IgD-negative memory B cell (primary cell): ENCODE data around the gene KAZN. TPM values are rescaled to one million over a fixed set of nuclear protein-coding genes. Genes with fewer than 3 reads are reported as not detected.
"Not testable (repeated sequence)": the region's sequence is repeated elsewhere in the genome, so short reads cannot be mapped to it uniquely, and the experiment has no call there.

ENCODE experiments used
- H3K27ac Mint-ChIP-seq, 3 donors: one replicate each; pipeline ENCODE4 v1.8.0; 2020 to 2022; ENCODE audit warnings: mild to moderate bottlenecking in 3 of 3, mixed read lengths in 3 of 3, moderate library complexity in 1 of 3
- H3K27me3 Mint-ChIP-seq: one replicate; pipeline ENCODE4 v1.8.0; 2021; ENCODE audit warnings: mixed read lengths
- H3K36me3 Mint-ChIP-seq: one replicate; pipeline ENCODE4 v1.8.0; 2020; ENCODE audit warnings: mild to moderate bottlenecking, mixed read lengths
- H3K4me1 Mint-ChIP-seq, 3 donors: one replicate each; pipeline ENCODE4 v1.8.0; 2020 to 2022; ENCODE audit warnings: mixed read lengths in 3 of 3, mild to moderate bottlenecking in 1 of 3
- H3K4me3 Mint-ChIP-seq, 4 donors: one replicate each; pipeline ENCODE4 v1.8.0; 2020 to 2022; ENCODE audit warnings: mild to moderate bottlenecking in 4 of 4, mixed read lengths in 4 of 4, moderate library complexity in 3 of 4
- H3K9me3 Mint-ChIP-seq, 3 donors: one replicate each; pipeline ENCODE4 v1.8.0; 2020 to 2021; ENCODE audit warnings: mixed read lengths in 3 of 3, mild to moderate bottlenecking in 1 of 3
- polyA plus RNA-seq: library from polyadenylated mRNA; unstranded; fragments of 300-500 nt; fragmentation: Illumina TruSeq; gene quantifications from one replicate; pipeline ENCODE4 v1.2.3, GENCODE V29; 2021

The KAZN gene
- polyA plus RNA-seq, 1 donor from 2014 or later, result not detected

DNA sequence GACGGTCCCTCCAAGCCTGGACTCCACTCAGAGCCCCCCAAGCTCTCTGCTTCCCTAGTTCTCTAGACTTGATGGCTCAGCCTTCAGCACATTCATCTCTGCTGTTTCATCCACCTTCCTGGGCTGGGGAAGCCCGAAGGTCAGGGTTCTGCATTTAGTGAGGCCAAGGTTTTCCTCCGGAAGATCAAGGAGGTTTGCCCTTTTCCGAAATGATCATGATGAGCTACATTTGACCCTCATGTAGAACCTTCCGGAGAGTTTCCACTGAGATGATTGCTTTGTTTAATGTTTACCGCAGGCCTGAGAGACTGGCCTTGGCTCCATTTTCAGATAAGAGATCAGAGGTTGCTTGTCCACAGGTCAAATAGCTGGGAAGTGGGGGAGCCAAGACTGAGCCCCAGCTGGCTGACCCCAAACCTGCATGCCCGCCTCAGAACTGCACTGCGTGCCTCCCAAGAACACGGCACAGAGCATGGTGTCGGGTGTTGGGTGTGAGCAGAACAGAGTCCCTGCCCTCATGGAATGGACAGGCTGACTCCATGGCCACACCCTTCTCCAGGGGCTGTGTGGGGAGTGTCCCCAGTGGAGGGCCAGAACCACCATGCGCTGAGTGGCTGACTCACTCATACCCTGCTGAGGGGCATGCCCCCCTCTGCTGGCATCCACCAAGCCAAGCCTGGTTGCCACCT lies 354.3 kb downstream of the KAZN start:
- Mint-ChIP-seq H3K36me3 (no peaks in the 10 kb centered on the region), H3K9me3 (no peaks in the 10 kb centered on the region), H3K4me1 (no peaks in the 10 kb centered on the region), H3K27me3 (no peaks in the 10 kb centered on the region), H3K27ac (no peak overlapping the region), H3K4me3 (no peak overlapping the region)

DNA sequence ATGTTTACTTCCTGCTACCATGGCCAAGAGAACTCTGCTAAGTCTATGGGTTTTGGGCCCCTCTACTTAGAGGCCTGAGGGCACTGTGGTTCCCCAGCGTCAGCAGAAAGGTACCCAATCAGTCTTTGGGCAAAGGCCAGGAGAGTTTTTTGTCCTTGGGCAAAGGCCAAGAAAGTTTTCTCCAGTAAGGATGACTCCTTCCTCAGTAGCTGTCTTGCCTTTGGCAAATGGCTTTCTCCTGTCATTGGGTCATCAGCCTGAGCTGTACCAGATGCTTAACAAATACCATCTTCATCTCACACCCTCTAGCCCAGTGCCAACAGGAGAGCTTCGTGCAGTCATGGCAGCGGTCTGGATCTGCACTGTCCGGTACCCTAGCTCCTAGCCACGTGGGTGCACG lies 355.7 kb downstream of the KAZN start:
- H3K36me3 Mint-ChIP-seq, result no peaks in the 10 kb centered on the region
- H3K4me3 Mint-ChIP-seq, result no peak overlapping the region
- H3K27ac Mint-ChIP-seq, result no peak overlapping the region
- H3K4me1 Mint-ChIP-seq, result no peaks in the 10 kb centered on the region
- no peaks in the 10 kb centered on the region for H3K27me3 Mint-ChIP-seq
- H3K9me3 Mint-ChIP-seq, result no peaks in the 10 kb centered on the region

DNA sequence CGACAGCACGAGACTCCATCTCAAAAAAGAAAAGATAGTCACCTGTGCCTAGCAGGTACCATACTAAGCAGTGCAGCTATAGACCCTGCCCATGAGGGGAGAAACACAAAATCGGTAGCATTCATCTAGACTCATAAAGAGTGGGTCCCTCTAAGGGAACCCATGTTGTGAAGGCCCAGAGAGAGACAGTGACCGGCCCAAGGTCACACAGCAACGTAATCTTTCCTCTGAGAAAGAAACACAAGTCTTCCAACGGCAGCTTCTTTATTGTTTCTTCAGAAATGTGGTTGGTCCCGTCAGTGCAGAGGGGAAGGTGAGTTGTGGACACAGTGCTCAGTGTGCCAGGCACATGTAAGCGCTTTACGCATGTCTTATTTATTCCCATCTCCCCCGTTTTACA lies 356.4 kb downstream of the KAZN start:
- Mint-ChIP-seq H3K4me1 (no peaks in the 10 kb centered on the region), H3K9me3 (no peaks in the 10 kb centered on the region), H3K4me3 (no peak overlapping the region), H3K27ac (no peak overlapping the region), H3K27me3 (no peaks in the 10 kb centered on the region), H3K36me3 (no peaks in the 10 kb centered on the region)

DNA sequence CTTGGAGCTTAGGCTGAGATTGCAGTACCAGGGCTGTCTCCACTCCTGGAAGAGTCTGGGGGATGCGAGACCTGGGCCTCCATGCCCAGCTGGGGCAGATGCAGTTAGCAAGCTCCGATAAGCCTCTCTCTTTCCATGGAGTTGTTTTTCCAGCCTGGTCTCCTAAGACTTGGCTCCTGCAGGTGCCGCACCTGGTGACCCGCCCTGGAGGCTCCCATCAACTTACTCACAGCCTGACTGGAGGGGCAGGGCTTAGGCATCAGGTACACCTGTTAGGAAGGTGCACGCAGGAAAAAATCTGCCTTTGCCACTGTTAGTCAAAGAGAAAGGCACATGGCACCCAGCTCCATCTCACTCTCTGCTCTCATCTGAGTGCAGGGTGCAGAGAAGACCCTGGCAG lies 356.9 kb downstream of the KAZN start:
- H3K4me3 Mint-ChIP-seq, result no peak overlapping the region
- no peaks in the 10 kb centered on the region for H3K9me3 Mint-ChIP-seq
- no peaks in the 10 kb centered on the region for H3K36me3 Mint-ChIP-seq
- no peak overlapping the region for H3K27ac Mint-ChIP-seq
- H3K27me3 Mint-ChIP-seq, result no peaks in the 10 kb centered on the region
- no peaks in the 10 kb centered on the region for H3K4me1 Mint-ChIP-seq

DNA sequence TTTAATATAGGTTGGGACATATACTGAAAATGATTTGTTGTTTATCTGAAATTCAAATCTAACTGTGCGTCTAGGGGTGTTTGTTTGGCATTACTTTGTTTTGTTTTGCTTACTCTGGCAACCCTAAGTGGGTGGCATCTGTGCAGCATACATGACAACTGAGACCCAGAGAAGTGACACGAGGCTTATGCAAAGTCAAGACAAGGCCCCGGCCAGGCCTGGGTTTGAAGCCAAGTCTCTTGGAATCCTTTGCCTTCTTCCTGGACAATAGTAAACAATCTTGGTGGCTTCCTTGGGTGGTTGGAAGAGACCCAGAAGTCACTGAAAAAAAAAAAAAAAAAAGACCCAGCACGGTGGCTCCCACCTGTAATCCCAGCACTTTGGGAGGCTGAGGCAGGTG lies 357.5 kb downstream of the KAZN start:
- no peak overlapping the region for H3K4me3 Mint-ChIP-seq
- H3K9me3 Mint-ChIP-seq, result no peaks in the 10 kb centered on the region

DNA sequence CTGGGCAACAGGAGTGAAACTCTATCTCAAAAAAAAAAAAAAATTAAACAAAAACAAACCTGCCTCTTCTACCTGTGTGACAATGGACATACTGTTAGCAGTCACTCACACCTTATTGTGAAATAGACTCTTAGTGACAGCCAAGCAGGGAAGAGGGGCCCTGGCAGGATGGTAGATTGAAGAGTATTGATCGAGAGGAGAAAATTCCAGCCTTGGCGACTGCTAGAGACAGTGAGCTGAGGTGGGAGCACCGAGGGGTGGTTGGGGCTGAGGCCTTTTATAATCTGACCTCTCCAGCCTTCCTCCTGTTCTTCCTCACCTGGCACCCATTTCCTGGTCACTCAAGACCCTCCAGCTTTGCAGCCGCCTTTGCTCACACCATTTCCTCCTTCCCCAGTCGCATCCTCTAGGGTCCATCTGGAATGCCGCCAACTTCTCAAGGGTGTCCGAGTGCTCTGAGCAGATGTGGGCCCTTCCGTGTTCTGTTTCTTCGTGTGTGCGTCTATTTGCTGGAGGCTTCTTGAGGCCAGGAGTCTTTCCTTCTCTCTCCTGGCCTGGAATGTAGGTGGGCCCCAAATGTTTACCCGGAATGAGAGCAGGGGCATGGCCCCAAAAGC lies 358.2 kb downstream of the KAZN start:
- no peaks in the 10 kb centered on the region for H3K4me1 Mint-ChIP-seq
- no peak overlapping the region for H3K27ac Mint-ChIP-seq
- no peaks in the 10 kb centered on the region for H3K27me3 Mint-ChIP-seq

More for the DNA sequence above, 357.5 kb downstream of the KAZN start:
- H3K36me3 Mint-ChIP-seq, result no peaks in the 10 kb centered on the region
- H3K27me3 Mint-ChIP-seq, result no peaks in the 10 kb centered on the region
- H3K27ac Mint-ChIP-seq, result no peak overlapping the region
- no peaks in the 10 kb centered on the region for H3K4me1 Mint-ChIP-seq

DNA sequence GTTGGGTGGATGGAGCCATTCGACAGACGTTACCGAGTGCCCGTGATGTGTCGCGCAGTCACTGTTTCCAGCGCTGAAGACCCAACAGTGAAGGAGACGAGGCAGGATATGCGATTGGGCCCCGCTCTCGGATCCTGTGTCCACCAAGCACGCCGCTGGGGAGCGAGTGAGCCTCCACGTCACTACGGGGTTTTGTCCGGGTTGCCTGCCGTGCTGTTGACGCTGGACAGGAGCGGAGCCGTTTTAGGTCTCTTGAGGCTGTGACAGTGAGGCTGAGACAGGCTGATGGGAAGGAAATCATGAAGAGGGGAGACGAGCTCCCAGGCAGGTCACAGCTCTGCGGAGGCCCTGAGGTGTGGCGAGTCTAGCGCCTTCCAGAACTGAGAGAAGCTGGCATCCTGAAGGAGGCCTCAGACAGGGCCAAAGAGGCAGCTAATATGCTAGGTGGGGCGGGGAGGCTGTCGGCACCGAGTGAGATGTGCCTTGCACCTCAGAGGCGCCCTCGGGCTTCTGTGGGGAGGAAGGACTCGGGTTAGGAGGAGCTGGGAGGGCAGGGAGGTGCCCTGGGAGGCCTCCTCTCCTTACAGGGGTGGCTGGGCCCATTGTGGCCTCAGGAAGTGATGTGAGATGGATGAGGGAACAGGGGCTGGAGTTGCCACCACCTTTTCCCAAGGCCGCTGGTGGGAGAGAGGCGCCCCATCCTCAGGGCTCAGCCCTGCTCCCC lies 359.1 kb downstream of the KAZN start:
- no peak overlapping the region for H3K4me3 Mint-ChIP-seq
- no peak overlapping the region for H3K27ac Mint-ChIP-seq
- no peaks in the 10 kb centered on the region for H3K4me1 Mint-ChIP-seq
- H3K36me3 Mint-ChIP-seq, result no peaks in the 10 kb centered on the region
- H3K27me3 Mint-ChIP-seq, result no peaks in the 10 kb centered on the region
- no peaks in the 10 kb centered on the region for H3K9me3 Mint-ChIP-seq

More for the DNA sequence above, 358.2 kb downstream of the KAZN start:
- no peaks in the 10 kb centered on the region for H3K36me3 Mint-ChIP-seq
- no peak overlapping the region for H3K4me3 Mint-ChIP-seq
- no peaks in the 10 kb centered on the region for H3K9me3 Mint-ChIP-seq

DNA sequence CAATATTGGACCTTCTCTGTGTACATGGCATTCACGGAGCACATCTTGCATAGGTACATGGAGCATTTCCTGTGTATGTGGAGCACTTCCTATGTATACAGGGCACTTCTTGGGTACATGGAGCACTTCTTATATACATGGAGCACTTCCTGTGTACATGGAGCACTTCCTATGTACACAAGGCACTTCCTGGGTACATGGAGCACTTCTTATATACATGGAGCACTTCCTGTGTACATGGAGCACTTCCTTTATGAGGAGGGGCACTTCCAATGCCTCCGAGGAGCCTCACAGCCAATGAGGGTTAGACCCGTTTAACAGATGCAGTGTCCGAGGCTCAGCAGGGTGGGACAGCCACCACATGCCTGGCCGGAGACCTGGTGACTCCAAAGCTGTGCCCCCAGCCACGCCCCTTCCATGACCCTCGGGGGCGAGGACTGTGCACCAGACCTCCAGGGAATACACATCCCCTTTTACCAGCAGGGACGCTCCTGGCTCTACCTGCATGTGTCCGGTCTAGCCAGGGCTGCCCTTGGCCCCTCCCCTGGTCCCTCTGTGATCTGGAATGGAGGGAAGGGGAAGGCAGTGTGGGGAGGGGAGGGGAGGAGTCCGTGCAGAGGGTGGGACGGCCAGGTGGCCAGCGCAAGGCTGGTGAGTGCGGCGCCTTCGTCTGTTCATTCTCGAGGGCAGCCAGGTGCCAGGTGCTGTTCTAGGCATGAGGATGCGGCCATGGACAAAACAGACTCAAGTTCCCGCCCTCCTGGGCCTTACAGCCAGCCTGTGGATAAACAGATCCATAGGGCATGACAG lies 360.0 kb downstream of the KAZN start:
- no peak overlapping the region for H3K27ac Mint-ChIP-seq
- no peaks in the 10 kb centered on the region for H3K27me3 Mint-ChIP-seq
- no peaks in the 10 kb centered on the region for H3K36me3 Mint-ChIP-seq
- H3K4me1 Mint-ChIP-seq, result no peaks in the 10 kb centered on the region
- H3K9me3 Mint-ChIP-seq, result peaks cover 0 to under 1% (median 0%) of the 10 kb centered on the region in 3 donors
- H3K4me3 Mint-ChIP-seq, result no peak overlapping the region

DNA sequence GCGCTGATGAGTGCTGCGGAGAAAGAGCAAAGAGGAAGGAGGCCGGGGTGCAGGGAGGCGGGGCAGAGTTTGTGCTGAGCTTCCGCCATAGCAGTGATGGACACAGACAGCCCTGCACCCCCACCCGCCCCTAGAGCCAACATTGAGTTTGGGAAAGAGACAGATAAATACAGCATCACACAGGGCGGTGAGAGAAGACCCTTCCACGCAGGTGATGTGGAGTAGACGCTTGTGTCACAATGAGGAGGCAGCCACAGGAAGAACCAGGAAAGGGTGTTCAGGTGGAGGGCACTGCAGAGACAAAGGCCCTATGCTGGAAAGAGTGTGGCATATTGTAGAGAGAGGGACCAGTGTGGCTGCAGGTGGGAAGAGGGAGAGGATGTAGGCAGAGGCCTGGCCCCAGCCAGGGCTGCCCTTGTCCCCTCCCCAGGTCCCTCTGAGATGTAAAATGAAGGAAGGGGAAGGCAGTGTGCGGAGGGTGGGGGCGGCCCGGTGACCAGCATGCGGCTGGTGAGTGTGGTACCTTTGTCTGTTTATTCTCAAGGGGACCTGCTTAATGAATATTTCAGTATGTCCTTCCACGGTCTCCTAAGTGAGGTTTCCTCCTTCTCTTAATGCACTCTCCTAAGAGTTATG lies 360.7 kb downstream of the KAZN start:
- H3K4me3 Mint-ChIP-seq, result no peak overlapping the region
- no peaks in the 10 kb centered on the region for H3K27me3 Mint-ChIP-seq
- H3K27ac Mint-ChIP-seq, result no peak overlapping the region
- no peaks in the 10 kb centered on the region for H3K4me1 Mint-ChIP-seq
- H3K36me3 Mint-ChIP-seq, result no peaks in the 10 kb centered on the region
- peaks cover 0 to 5% (median 0%) of the 10 kb centered on the region in 3 donors for H3K9me3 Mint-ChIP-seq

DNA sequence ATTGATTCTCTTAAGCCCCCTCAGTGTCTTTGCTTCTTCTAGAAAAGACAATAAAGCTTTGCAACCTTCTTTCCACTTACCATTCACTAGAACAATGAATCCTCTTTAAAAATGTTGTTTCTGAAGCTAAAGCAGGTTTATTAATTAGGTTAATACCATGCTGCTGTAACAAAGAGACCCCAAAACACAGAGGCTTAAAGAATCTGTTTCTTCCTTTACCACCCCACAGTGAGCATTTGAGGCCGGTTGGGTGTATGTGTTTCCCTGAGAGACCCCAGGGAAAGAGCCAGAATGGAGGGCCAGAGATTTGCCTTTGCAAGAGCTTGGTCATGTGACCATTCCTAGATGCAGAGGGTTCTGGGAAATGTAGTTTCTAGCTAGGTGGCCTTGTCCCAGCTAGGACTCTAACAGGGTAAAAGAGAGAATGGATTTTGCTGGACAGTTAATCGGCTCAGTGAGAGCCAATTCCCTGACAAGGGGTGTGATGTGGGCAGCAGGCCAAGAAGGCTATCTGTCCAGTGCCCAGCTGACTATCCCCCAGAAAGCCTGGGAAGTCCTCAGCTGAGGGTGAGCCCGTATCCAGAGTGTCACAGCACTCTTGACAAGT lies 363.3 kb downstream of the KAZN start:
- no peaks in the 10 kb centered on the region for H3K36me3 Mint-ChIP-seq
- H3K27ac Mint-ChIP-seq, result no peak overlapping the region
- no peaks in the 10 kb centered on the region for H3K4me1 Mint-ChIP-seq
- H3K4me3 Mint-ChIP-seq, result no peak overlapping the region
- peaks cover 0 to 5% (median 0%) of the 10 kb centered on the region in 3 donors for H3K9me3 Mint-ChIP-seq
- H3K27me3 Mint-ChIP-seq, result no peaks in the 10 kb centered on the region

DNA sequence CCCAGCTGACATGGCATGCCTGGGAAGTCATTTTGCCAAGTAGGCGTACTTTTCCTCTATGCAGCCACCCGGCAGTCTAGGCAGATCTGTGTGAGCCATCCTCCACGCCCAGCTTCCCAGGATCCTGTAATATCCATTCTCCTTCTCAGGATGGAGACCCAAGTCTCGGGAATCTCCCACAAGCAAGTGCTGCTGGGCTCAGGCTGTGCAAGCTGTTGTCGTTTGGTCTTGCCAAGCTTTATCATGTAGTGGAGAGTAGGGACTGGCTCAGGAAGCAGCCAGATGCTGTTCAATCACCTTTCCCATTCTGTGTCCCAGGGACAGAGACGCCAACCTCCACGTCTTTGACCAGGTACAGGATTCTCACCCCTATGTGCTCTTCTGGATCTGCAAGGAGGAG lies 363.9 kb downstream of the KAZN start:
- H3K9me3 Mint-ChIP-seq, result peaks cover 0 to 5% (median 0%) of the 10 kb centered on the region in 3 donors
- H3K27ac Mint-ChIP-seq, result no peak overlapping the region

DNA sequence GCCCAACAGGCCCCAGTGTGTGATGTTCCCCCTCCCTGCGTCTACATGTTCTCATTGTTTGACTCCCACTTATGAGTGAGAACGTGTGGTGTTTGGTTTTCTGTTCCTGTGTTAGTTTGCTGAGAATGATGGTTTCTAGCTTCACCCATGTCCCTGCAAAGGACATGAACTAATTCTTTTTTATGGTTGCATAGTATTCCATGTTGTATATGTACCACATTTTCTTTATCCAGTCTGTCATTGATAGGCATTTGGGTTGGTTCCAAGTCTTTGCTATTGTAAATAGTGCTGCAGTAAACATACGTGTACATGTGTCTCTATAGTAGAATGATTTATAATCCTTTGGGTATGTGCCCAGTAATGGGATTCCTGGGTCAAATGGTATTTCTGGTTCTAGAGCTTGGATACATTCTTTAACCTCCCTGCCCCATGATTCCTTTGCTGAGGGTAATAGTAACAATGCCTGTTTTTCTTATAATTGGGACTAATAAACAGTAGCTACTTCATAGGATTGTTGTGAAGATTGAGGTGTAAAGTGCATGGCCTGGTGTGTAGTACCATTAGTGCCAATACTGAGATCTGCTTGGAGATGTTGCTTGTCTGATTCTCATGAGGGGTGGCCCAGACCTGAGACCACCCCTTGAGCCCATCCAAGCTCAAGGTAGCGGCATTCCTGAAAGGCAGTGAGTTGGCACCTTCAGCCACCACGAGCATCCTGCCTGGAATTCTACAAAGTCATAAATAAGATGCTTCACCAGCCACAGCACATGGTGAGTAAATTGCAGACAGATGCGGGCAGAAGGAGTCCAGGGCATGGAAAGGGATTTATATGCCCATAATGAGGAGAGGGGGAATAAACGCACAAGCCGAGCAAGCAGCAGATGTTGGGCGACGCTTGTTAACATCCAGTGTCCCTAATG lies 365.6 kb downstream of the KAZN start:
- not testable (repeated sequence) for H3K4me3 Mint-ChIP-seq, H3K36me3 Mint-ChIP-seq, H3K9me3 Mint-ChIP-seq, H3K27me3 Mint-ChIP-seq, H3K4me1 Mint-ChIP-seq, H3K27ac Mint-ChIP-seq

More for the DNA sequence above, 363.9 kb downstream of the KAZN start:
- H3K4me3 Mint-ChIP-seq, result no peak overlapping the region
- H3K36me3 Mint-ChIP-seq, result no peaks in the 10 kb centered on the region
- H3K27me3 Mint-ChIP-seq, result no peaks in the 10 kb centered on the region
- H3K4me1 Mint-ChIP-seq, result no peaks in the 10 kb centered on the region

DNA sequence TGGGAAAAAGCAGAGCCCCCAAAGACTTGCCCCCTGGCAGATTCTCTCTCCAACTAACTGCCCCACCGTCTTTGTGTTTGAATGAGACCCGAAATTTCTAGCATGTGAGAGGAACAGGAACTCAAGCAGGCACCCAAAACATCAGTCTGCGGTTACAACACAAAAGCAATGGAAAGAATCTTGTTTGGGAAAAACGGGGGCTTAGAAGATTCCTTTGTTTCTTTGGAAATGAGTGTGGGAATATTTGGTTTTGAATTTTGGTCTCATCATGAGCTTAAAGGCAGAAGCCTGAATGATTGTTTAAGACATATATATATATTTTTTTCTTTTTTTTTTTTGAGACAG lies 366.2 kb downstream of the KAZN start:
- Mint-ChIP-seq H3K27me3 (peaks cover 1% of the 10 kb centered on the region), H3K27ac (no peak overlapping the region), H3K9me3 (peaks cover 0 to 5% (median 0%) of the 10 kb centered on the region in 3 donors), H3K36me3 (no peaks in the 10 kb centered on the region), H3K4me1 (no peaks in the 10 kb centered on the region), H3K4me3 (no peak overlapping the region)
